ENCODE data around the gene FGD6.
A peak's percentile ranks its signal among the peaks of the same experiment; 100 is the strongest.

The FGD6 gene

GRCh38 chr12:95218150-95219133, 1.2 kb upstream of the FGD6 start:
- H3K36me3 ChIP-seq (ENCODE audit: control insufficient read depth, insufficient read depth, low read length): no peaks in the 10 kb centered on the region
- peak overlapping the region; percentile 91 for H3K27ac ChIP-seq (ENCODE audit: low read depth, low read length)
- H3K9ac ChIP-seq (ENCODE audit: low read length): peak overlapping the region; percentile 94
- peak overlapping the region; percentile 86 for H3K4me3 ChIP-seq (ENCODE audit: low read depth, low read length)
- H3K9me3 ChIP-seq (ENCODE audit: control insufficient read depth, insufficient read depth, low read depth, low read length): no peaks in the 10 kb centered on the region
- H3K27me3 ChIP-seq (ENCODE audit: control insufficient read depth, insufficient read depth, low read length): no peaks in the 10 kb centered on the region
- H3K4me1 ChIP-seq (ENCODE audit: control insufficient read depth, insufficient read depth, low read length): peaks cover 19% of the 10 kb centered on the region

DNA sequence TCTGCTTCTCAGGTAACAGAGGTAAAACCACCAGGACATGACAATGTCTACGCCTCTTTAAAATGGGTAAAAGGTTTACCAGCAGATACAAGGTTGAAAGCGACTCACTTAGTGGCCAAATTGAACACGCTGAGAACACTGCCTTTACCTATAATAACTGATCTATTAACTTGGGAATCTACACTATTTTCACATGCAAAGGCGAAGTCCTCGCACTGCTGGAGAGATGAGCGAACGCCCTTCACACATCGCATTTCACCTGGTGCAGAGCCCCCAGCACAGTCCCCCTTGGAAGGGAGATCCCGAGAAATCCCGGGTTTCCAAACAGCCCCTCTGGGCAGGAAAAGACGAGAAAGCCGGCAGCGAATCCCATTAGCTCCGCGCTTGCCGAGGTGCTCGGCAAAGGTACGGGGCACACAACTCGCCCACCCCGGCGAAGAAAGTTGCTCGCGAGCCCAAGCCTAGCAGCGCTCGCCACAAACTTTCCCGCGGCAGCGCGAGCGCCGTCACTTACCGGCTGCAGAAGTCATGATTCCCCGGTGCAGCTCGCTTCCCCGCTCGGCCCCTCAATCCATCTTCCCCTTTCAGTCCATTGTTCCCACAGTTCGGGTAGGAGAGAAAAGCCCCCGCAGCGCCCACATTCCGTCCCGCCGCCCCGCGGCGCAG, 423 bp downstream of the FGD6 start:
- Histone ChIP-seq H3K4me3 (ENCODE audit: low read depth, low read length) (peak overlapping the region; percentile 86), H3K9ac (ENCODE audit: low read length) (peak overlapping the region; percentile 97), H3K36me3 (ENCODE audit: control insufficient read depth, insufficient read depth, low read length) (no peaks in the 10 kb centered on the region), H3K4me1 (ENCODE audit: control insufficient read depth, insufficient read depth, low read length) (peaks cover 19% of the 10 kb centered on the region), H3K27ac (ENCODE audit: low read depth, low read length) (peak overlapping the region; percentile 91), H3K9me3 (ENCODE audit: control insufficient read depth, insufficient read depth, low read depth, low read length) (no peaks in the 10 kb centered on the region), H3K27me3 (ENCODE audit: control insufficient read depth, insufficient read depth, low read length) (no peaks in the 10 kb centered on the region)

DNA sequence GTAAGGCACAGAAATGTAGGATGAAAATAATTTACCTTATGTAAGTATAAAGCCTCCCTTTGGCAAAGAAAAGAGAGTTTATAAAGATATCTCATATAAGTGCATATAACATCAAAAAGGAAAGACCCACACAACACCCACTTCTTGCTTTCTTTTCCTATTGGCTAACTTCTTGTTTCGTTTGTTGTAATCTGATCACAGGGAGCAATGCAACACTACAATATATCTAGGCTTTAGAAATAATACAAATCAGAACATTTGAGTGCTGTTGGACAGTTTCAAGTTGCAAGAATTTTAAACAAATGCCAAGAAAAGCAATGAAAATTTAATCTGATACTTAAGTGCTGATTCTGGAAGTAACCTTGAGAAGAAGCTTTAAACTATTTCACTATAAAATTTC, 1.3 kb downstream of the FGD6 start:
- no peaks in the 10 kb centered on the region for H3K9me3 ChIP-seq (ENCODE audit: control insufficient read depth, insufficient read depth, low read depth, low read length)
- no peaks in the 10 kb centered on the region for H3K27me3 ChIP-seq (ENCODE audit: control insufficient read depth, insufficient read depth, low read length)
- H3K36me3 ChIP-seq (ENCODE audit: control insufficient read depth, insufficient read depth, low read length): peaks cover 3% of the 10 kb centered on the region; the same call in 1 of the 2 replicates
- H3K4me3 ChIP-seq (ENCODE audit: low read depth, low read length): peak overlapping the region; percentile 86
- H3K4me1 ChIP-seq (ENCODE audit: control insufficient read depth, insufficient read depth, low read length): peaks cover 16% of the 10 kb centered on the region
- H3K9ac ChIP-seq (ENCODE audit: low read length): peak overlapping the region; percentile 97
- peak overlapping the region; percentile 91 for H3K27ac ChIP-seq (ENCODE audit: low read depth, low read length)

DNA sequence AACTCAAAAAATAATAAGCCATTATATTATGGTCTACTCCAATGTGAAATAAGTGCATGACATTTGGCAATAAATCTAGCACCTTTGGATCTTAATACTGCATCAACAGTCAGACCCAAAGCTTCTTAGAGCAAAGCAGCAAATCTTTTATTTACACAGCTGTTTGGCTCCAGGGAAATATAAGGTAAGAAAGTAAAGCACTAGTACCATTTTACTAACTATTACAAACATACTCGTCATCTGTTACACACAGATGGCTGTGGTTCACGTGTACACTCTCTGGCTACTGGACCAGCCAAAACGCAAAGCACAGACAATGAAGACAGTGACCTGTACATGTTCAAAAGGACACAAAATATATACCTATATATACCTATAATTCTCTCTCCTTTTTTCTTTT, 2.8 kb downstream of the FGD6 start:
- peaks cover 9% of the 10 kb centered on the region; the same call in 1 of the 2 replicates for H3K36me3 ChIP-seq (ENCODE audit: control insufficient read depth, insufficient read depth, low read length)
- H3K9me3 ChIP-seq (ENCODE audit: control insufficient read depth, insufficient read depth, low read depth, low read length): no peaks in the 10 kb centered on the region
- H3K4me3 ChIP-seq (ENCODE audit: low read depth, low read length): peak overlapping the region; percentile 23; the same call in 1 of the 2 replicates
- no peak overlapping the region for H3K9ac ChIP-seq (ENCODE audit: low read length)
- H3K27me3 ChIP-seq (ENCODE audit: control insufficient read depth, insufficient read depth, low read length): no peaks in the 10 kb centered on the region
- no peak overlapping the region for H3K27ac ChIP-seq (ENCODE audit: low read depth, low read length)
- peaks cover 25% of the 10 kb centered on the region for H3K4me1 ChIP-seq (ENCODE audit: control insufficient read depth, insufficient read depth, low read length)

DNA sequence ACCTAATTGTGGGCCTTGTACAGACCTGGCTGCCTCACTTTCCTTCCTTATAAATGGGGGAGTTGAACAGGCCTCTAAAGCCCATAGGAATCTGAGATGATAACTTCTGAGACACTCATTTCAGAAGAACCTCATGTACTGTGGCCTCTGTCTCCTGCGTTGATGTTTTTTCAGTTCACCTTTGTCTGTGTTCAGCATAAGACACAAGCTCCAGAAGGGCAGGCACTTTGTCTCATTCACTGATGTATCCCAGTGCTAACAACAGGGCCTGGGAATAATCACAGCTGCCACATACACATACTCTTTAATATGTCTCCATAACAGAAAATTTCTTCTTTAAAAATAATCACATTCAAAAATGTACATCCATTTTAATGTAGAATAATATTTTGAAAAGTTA, 3.3 kb downstream of the FGD6 start:
- Histone ChIP-seq H3K4me3 (ENCODE audit: low read depth, low read length) (no peak overlapping the region), H3K27ac (ENCODE audit: low read depth, low read length) (no peak overlapping the region), H3K36me3 (ENCODE audit: control insufficient read depth, insufficient read depth, low read length) (peaks cover 9% of the 10 kb centered on the region; the same call in 1 of the 2 replicates), H3K9ac (ENCODE audit: low read length) (no peak overlapping the region), H3K4me1 (ENCODE audit: control insufficient read depth, insufficient read depth, low read length) (peaks cover 28% of the 10 kb centered on the region), H3K9me3 (ENCODE audit: control insufficient read depth, insufficient read depth, low read depth, low read length) (no peaks in the 10 kb centered on the region), H3K27me3 (ENCODE audit: control insufficient read depth, insufficient read depth, low read length) (no peaks in the 10 kb centered on the region)

- Histone ChIP-seq H3K9ac (ENCODE audit: low read length) (no peak overlapping the region), H3K4me1 (ENCODE audit: control insufficient read depth, insufficient read depth, low read length) (peaks cover 35% of the 10 kb centered on the region), H3K9me3 (ENCODE audit: control insufficient read depth, insufficient read depth, low read depth, low read length) (no peaks in the 10 kb centered on the region), H3K27me3 (ENCODE audit: control insufficient read depth, insufficient read depth, low read length) (no peaks in the 10 kb centered on the region), H3K4me3 (ENCODE audit: low read depth, low read length) (no peak overlapping the region), H3K27ac (ENCODE audit: low read depth, low read length) (no peak overlapping the region), H3K36me3 (ENCODE audit: control insufficient read depth, insufficient read depth, low read length) (peaks cover 12% of the 10 kb centered on the region; the same call in 1 of the 2 replicates)
Measured at GRCh38 chr12:95213119-95213518, 4.1 kb downstream of the FGD6 start.

GRCh38 chr12:95212586-95212985, 4.7 kb downstream of the FGD6 start:
- Histone ChIP-seq H3K27ac (ENCODE audit: low read depth, low read length) (no peak overlapping the region), H3K4me1 (ENCODE audit: control insufficient read depth, insufficient read depth, low read length) (peaks cover 38% of the 10 kb centered on the region), H3K4me3 (ENCODE audit: low read depth, low read length) (no peak overlapping the region)

GRCh38 chr12:95208678-95209077, 8.6 kb downstream of the FGD6 start:
- H3K27me3 ChIP-seq (ENCODE audit: control insufficient read depth, insufficient read depth, low read length): no peaks in the 10 kb centered on the region
- H3K36me3 ChIP-seq (ENCODE audit: control insufficient read depth, insufficient read depth, low read length): peaks cover 12% of the 10 kb centered on the region; the same call in 1 of the 2 replicates
- H3K4me3 ChIP-seq (ENCODE audit: low read depth, low read length): no peak overlapping the region
- H3K27ac ChIP-seq (ENCODE audit: low read depth, low read length): no peak overlapping the region
- peaks cover 58% of the 10 kb centered on the region for H3K4me1 ChIP-seq (ENCODE audit: control insufficient read depth, insufficient read depth, low read length)
- H3K9ac ChIP-seq (ENCODE audit: low read length): no peak overlapping the region
- H3K9me3 ChIP-seq (ENCODE audit: control insufficient read depth, insufficient read depth, low read depth, low read length): no peaks in the 10 kb centered on the region

More at GRCh38 chr12:95212586-95212985, 4.7 kb downstream of the FGD6 start:
- H3K9ac ChIP-seq (ENCODE audit: low read length): no peak overlapping the region
- peaks cover 12% of the 10 kb centered on the region; the same call in 1 of the 2 replicates for H3K36me3 ChIP-seq (ENCODE audit: control insufficient read depth, insufficient read depth, low read length)
- no peaks in the 10 kb centered on the region for H3K9me3 ChIP-seq (ENCODE audit: control insufficient read depth, insufficient read depth, low read depth, low read length)
- no peaks in the 10 kb centered on the region for H3K27me3 ChIP-seq (ENCODE audit: control insufficient read depth, insufficient read depth, low read length)

DNA sequence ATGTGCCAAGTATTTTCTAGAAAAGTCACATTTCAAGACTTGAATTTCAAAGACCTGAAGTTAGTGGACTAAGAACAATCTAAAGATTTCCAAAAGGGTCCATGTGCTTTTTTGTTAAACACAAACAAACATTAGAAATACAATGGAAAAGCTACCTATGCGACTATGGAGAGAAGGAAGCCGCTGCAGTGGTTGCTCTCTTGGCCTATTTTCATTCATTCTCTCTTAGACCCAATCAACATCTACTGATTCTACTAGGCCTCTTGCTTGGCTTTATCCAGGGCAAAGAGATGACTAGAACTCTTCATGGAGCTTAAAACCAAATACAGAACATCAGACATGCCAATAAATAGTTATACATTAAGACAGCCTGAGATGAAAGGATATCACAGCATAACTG, 9.9 kb downstream of the FGD6 start:
- Histone ChIP-seq H3K4me1 (ENCODE audit: control insufficient read depth, insufficient read depth, low read length) (peaks cover 70% of the 10 kb centered on the region), H3K27me3 (ENCODE audit: control insufficient read depth, insufficient read depth, low read length) (no peaks in the 10 kb centered on the region), H3K9ac (ENCODE audit: low read length) (no peak overlapping the region), H3K9me3 (ENCODE audit: control insufficient read depth, insufficient read depth, low read depth, low read length) (no peaks in the 10 kb centered on the region), H3K27ac (ENCODE audit: low read depth, low read length) (peak overlapping the region; percentile 70), H3K4me3 (ENCODE audit: low read depth, low read length) (no peak overlapping the region), H3K36me3 (ENCODE audit: control insufficient read depth, insufficient read depth, low read length) (peaks cover 12% of the 10 kb centered on the region; the same call in 1 of the 2 replicates)

- peak overlapping the region; percentile 70 for H3K27ac ChIP-seq (ENCODE audit: low read depth, low read length)
- H3K4me1 ChIP-seq (ENCODE audit: control insufficient read depth, insufficient read depth, low read length): peaks cover 70% of the 10 kb centered on the region
- no peak overlapping the region for H3K4me3 ChIP-seq (ENCODE audit: low read depth, low read length)
- no peaks in the 10 kb centered on the region for H3K9me3 ChIP-seq (ENCODE audit: control insufficient read depth, insufficient read depth, low read depth, low read length)
- peaks cover 12% of the 10 kb centered on the region; the same call in 1 of the 2 replicates for H3K36me3 ChIP-seq (ENCODE audit: control insufficient read depth, insufficient read depth, low read length)
- H3K9ac ChIP-seq (ENCODE audit: low read length): no peak overlapping the region
- no peaks in the 10 kb centered on the region for H3K27me3 ChIP-seq (ENCODE audit: control insufficient read depth, insufficient read depth, low read length)
Measured at GRCh38 chr12:95206916-95207315, 10.4 kb downstream of the FGD6 start.

- peak overlapping the region; percentile 1; the same call in 1 of the 2 replicates for H3K4me3 ChIP-seq (ENCODE audit: low read depth, low read length)
Measured at GRCh38 chr12:95205685-95206084, 11.6 kb downstream of the FGD6 start.

More at GRCh38 chr12:95205685-95206084, 11.6 kb downstream of the FGD6 start:
- Histone ChIP-seq H3K27me3 (ENCODE audit: control insufficient read depth, insufficient read depth, low read length) (no peaks in the 10 kb centered on the region), H3K9me3 (ENCODE audit: control insufficient read depth, insufficient read depth, low read depth, low read length) (no peaks in the 10 kb centered on the region), H3K27ac (ENCODE audit: low read depth, low read length) (peak overlapping the region; percentile 69), H3K36me3 (ENCODE audit: control insufficient read depth, insufficient read depth, low read length) (peaks cover 7% of the 10 kb centered on the region; the same call in 1 of the 2 replicates), H3K4me1 (ENCODE audit: control insufficient read depth, insufficient read depth, low read length) (peaks cover 81% of the 10 kb centered on the region), H3K9ac (ENCODE audit: low read length) (peak overlapping the region; percentile 27)

Data from HUES6 (cell line).